ENCODE measurements around the gene RTN4RL2. TPM values are rescaled to one million over a fixed set of nuclear protein-coding genes. Genes with fewer than 3 reads are reported as not detected.
A peak's percentile ranks its signal among the peaks of the same experiment; 100 is the strongest.

Gene RTN4RL2
- total RNA-seq, 2 donors from 2014 or later, result 0.97 to 1.5 TPM

GRCh38 chr11:57422669-57423068, 37.7 kb upstream of the RTN4RL2 start:
- Histone ChIP-seq H3K9me3 (ENCODE audit: control insufficient read depth, low read length) (no peaks in the 10 kb centered on the region), H3K27me3 (ENCODE audit: control insufficient read depth, insufficient read depth, low read length, poor library complexity, severe bottlenecking) (peaks cover 11% of the 10 kb centered on the region), H3K36me3 (ENCODE audit: control insufficient read depth, insufficient read depth, low read length) (peaks cover 4% of the 10 kb centered on the region), H3K9ac (ENCODE audit: extremely low read depth, low read length, poor library complexity, severe bottlenecking) (no peak overlapping the region), H3K27ac (ENCODE audit: low read depth, low read length) (no peak overlapping the region), H3K4me1 (ENCODE audit: control insufficient read depth, insufficient read depth, low read length) (peaks cover 4% of the 10 kb centered on the region), H3K4me3 (ENCODE audit: low read length) (no peak overlapping the region)
- H3K4me1 Mint-ChIP-seq, result peaks cover 19% of the 10 kb centered on the region
- WGBS, 2 experiments (ENCODE audit: insufficient coverage in 1 of 2, insufficient read length in 1 of 2), result 83 to 93% methylated on average over 2 of the region's 4 CpGs
- peaks cover 15% of the 10 kb centered on the region for H3K27me3 Mint-ChIP-seq (ENCODE audit: insufficient read depth)
- H3K36me3 Mint-ChIP-seq (ENCODE audit: low read depth), result peaks cover 12% of the 10 kb centered on the region
- TF ChIP-seq CTCF (conservative IDR thresholded peaks at IDR 0.05), result no peak
- H3K27ac Mint-ChIP-seq, result no peak overlapping the region
- no peak overlapping the region for H3K4me3 Mint-ChIP-seq
- no peak for DNase-seq
- H3K9me3 Mint-ChIP-seq, result no peaks in the 10 kb centered on the region

- H3K4me3 ChIP-seq (ENCODE audit: low read length), result no peak overlapping the region
- TF ChIP-seq CTCF (conservative IDR thresholded peaks at IDR 0.05), result no peak
- WGBS, 2 experiments (ENCODE audit: insufficient coverage in 1 of 2, insufficient read length in 1 of 2), result 87 to 92% methylated on average over 8 to 9 of the region's 9 CpGs
- DNase-seq, result no peak
- H3K36me3 ChIP-seq (ENCODE audit: control insufficient read depth, insufficient read depth, low read length), result no peaks in the 10 kb centered on the region
- Mint-ChIP-seq H3K9me3 (no peaks in the 10 kb centered on the region), H3K36me3 (ENCODE audit: low read depth) (peaks cover 6% of the 10 kb centered on the region), H3K4me1 (peaks cover 19% of the 10 kb centered on the region), H3K27me3 (ENCODE audit: insufficient read depth) (peaks cover 30% of the 10 kb centered on the region), H3K27ac (no peak overlapping the region), H3K4me3 (no peak overlapping the region)
- no peak overlapping the region for H3K9ac ChIP-seq (ENCODE audit: extremely low read depth, low read length, poor library complexity, severe bottlenecking)
- H3K27me3 ChIP-seq (ENCODE audit: control insufficient read depth, insufficient read depth, low read length, poor library complexity, severe bottlenecking), result peaks cover 27% of the 10 kb centered on the region
- H3K27ac ChIP-seq (ENCODE audit: low read depth, low read length), result no peak overlapping the region
- H3K4me1 ChIP-seq (ENCODE audit: control insufficient read depth, insufficient read depth, low read length), result peaks cover 4% of the 10 kb centered on the region
- H3K9me3 ChIP-seq (ENCODE audit: control insufficient read depth, low read length), result no peaks in the 10 kb centered on the region
Observed at GRCh38 chr11:57424137-57424791, 36.1 kb upstream of the RTN4RL2 start.

- H3K36me3 ChIP-seq (ENCODE audit: control insufficient read depth, insufficient read depth, low read length), result no peaks in the 10 kb centered on the region
- H3K4me1 Mint-ChIP-seq, result peaks cover 19% of the 10 kb centered on the region
- no peaks in the 10 kb centered on the region for H3K9me3 Mint-ChIP-seq
- WGBS, 2 experiments (ENCODE audit: insufficient coverage in 1 of 2, insufficient read length in 1 of 2), result 75 to 85% methylated on average over 11 to 15 of the region's 15 CpGs
- H3K27me3 ChIP-seq (ENCODE audit: control insufficient read depth, insufficient read depth, low read length, poor library complexity, severe bottlenecking), result peaks cover 34% of the 10 kb centered on the region
- H3K4me3 Mint-ChIP-seq, result no peak overlapping the region
- no peak overlapping the region for H3K27ac Mint-ChIP-seq
- peak; percentile 74 for DNase-seq
- H3K27ac ChIP-seq (ENCODE audit: low read depth, low read length), result no peak overlapping the region
- H3K4me1 ChIP-seq (ENCODE audit: control insufficient read depth, insufficient read depth, low read length), result peaks cover 4% of the 10 kb centered on the region
- no peak overlapping the region for H3K4me3 ChIP-seq (ENCODE audit: low read length)
- no peak for TF ChIP-seq CTCF (conservative IDR thresholded peaks at IDR 0.05)
- H3K27me3 Mint-ChIP-seq (ENCODE audit: insufficient read depth), result peaks cover 38% of the 10 kb centered on the region
- H3K36me3 Mint-ChIP-seq (ENCODE audit: low read depth), result peaks cover 5% of the 10 kb centered on the region
- H3K9ac ChIP-seq (ENCODE audit: extremely low read depth, low read length, poor library complexity, severe bottlenecking), result no peak overlapping the region
- H3K9me3 ChIP-seq (ENCODE audit: control insufficient read depth, low read length), result no peaks in the 10 kb centered on the region
Observed at GRCh38 chr11:57424792-57425564, 35.4 kb upstream of the RTN4RL2 start.

All from endodermal cell (in vitro differentiated cells).